ENCODE measurements around the gene MAT1A. TPM values are rescaled to one million over a fixed set of nuclear protein-coding genes. Genes with fewer than 3 reads are reported as not detected.
A peak's percentile ranks its signal among the peaks of the same experiment; 100 is the strongest.
"Not testable (repeated sequence)": the region's sequence is repeated elsewhere in the genome, so short reads cannot be mapped to it uniquely, and the experiment has no call there.

MAT1A gene
- polyA plus RNA-seq, 10 donors = 0.04 to 0.15 (median 0.11) TPM; not detected in 5

DNA sequence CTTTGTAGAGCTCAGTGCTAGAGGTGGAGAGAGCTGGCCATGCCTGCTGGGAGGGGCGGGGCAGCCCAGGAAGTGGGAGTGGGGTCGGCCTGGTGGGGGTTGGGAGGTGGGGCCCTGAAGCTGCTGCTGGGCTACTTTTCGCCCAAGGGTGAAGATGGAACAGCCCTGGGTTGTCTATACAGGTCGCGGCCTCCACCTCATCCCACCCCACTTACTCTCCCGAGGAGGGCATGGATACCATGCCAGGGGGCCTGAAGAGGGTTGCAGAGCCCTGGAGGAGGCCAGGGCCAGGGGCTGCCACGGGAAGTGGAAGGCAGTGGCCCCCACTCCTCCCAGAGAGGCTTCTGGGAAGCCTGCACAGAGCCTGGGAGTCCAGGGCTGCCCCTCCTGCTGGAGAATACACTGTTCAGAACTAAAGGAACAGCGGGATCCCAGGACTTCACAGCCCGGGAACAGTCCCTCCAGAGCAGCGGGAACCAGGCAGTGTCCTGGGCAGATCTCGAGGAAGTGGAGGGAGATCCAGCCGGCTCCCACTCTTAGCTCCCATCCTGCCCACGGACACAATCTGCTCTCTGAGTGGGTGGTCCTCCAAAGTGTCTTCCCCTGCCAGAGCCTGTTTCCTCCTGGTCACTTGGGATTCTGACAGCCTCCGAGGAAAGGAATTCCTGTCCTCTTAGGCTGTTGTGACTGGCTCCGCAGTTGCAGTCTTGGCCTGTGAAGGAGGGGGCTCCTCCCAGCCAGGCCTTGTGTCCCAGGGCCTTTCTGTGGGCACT lies 23.5 kb downstream of the MAT1A start:
- DNase-seq = peak in 1 of 3 donors; percentile 29

DNA sequence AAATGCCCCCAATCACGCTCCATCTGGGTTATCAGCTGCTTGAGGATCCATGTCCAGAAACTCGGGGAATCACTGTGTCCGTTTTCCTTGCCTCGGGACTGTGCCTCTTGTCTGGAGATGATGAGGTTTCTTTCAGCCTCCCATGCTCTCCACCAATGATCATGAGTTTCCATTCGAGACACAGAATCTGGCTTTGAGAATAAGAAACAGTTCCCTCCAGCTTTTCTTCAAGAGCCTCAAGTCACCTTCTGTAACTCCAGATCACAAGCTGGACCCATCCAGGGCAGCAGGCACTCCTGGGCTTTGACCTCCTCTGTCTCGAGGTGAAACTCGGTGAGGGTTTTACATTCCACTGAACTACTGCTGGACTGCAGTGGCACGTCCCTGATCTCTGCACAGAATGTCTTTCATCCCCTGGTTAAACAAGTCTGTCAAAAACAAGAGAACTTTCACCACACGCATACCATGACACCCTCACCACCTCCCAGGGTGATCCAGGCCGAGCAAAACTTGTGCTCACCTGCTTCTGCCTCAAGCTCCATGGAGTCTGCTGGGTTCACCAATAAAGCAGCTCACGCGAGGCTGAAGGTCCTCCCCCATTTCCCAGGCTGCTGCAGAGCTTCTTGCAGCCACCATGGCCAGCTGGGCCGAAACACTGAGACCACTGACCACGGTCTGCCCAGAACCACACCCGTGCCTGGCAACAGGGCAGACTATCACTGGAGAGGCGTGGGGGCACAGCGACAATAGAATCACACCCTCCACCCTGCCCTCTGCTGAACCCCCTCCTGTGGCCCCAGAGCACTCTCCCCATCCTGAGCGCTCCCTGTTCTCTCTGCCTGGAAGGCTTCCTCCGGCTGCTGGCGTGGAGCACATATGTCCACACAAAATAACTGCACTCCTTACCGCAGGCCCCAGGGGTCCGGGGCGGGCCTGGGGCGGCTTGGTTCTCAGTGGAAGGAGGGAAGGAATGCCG lies 25.1 kb downstream of the MAT1A start:
- no peak for DNase-seq

DNA sequence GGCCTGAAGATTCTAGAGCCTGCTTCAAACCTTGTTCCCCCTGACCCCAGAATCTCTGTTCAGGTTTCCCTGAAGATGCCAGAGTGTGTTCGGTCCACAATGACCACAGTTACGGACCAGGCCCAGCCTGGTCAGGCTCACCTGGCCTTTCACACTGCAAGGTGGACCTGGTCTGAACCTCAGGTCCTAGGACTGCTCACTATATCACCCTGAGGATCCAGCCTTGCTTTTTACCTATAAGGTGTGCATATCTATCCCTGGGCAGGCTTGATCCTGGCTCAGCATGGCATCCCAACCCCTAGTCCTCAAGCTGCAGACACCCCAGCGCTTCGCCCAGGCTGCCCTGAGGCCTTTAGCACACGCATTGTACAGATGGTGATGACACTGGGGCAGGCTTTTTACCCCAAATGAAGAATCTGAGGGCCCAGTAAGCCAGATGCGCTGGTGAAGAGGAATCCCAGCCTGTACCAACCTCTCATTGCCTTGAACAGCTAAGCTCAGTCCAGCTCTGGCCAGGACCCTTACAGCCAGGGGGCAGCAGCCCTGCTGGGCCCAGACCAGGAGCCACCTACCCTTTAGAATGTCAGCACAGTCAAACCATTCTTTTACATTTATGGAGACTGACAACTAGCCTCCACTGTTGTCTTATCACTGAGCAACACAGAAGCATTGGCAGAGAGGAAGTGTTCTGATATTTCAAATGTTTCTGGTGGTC lies 28.0 kb downstream of the MAT1A start:
- no peak for DNase-seq

DNA sequence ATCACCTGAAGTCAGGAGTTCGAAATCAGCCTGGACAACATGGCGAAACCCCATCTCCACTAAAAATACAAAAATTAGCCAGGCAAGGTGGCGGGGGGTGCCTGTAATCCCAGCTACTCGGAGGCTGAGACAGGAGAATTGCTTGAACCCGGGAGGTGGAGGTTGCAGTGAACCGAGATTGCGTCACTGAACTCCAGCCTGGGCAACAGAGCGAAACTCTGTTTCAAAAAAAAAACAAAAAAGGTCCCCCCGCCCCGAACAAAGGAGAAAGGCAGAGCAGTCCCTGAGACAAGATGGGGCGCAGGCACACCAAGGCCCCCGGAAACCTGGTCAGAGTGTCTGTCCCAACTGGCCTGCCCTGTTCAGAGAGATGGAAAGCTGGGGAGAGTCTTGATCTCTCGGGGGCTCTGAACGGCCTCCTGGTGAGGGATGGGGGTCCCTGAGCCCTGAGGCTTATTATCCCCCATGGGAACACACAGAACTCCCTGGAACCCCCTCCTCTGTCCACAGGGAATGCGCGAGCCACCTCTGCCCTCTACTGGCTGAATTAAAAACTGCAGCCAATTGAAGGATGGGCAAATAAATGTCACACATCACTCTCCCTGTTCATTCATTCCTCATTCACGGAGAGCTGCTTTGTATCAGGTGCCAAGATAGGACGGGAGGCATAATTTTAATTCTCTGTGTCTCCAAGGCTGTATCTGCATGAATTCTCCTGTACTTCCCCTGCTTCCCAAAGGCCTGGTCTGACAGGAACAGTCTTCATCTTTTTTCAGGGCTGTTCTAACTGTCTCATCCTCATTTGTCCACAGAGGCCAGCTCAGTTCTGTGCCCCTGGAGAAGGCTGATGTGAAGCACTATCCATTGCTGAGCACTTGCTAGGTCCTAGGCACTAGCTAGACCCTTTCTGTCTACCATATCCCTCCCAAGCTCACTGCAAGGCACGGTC lies 28.9 kb downstream of the MAT1A start:
- no peak for DNase-seq

DNA sequence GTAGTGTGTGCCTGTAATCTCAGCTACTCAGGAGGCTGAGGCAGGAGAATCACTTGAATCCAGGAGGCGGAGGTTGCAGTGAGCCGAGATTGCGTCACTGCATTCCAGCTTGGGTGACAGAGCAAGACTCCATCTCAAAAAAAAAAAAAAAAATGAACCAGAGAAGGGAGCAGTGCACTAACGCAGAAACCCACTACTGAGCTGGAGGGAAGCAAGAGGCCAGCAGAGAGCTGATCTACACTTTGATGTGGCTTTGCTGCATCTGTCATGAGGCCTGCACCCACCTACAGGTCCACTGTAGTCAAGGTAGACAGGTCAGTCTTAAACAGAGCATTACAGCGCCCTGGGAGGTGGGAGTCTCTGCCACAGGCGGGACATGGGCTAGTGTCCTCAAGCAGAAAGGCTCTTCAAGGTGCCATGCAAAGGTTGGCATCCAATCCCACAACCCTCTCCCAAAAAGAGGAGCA lies 30.0 kb downstream of the MAT1A start:
- DNase-seq = no peak

DNA sequence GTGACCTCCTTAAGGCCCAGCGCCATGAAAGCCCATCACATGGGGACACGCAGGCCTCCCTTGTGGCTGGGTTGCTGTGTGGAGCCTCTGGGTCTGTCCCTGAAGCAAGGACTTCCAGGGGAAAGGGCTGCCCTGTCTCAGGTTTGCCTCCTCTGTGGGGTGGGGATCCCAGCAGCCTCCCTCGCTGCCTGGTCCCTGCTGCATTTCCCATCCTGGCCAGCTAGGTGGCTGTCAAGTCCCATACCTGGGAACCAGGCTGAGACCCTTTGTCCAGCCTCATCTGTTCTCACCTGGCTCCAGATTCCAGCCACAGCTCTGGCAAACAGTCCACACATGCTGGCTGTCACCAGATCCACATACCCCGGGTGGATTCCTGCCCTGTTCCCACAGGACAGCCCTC lies 32.7 kb downstream of the MAT1A start:
- DNase-seq = not testable (repeated sequence)

DNA sequence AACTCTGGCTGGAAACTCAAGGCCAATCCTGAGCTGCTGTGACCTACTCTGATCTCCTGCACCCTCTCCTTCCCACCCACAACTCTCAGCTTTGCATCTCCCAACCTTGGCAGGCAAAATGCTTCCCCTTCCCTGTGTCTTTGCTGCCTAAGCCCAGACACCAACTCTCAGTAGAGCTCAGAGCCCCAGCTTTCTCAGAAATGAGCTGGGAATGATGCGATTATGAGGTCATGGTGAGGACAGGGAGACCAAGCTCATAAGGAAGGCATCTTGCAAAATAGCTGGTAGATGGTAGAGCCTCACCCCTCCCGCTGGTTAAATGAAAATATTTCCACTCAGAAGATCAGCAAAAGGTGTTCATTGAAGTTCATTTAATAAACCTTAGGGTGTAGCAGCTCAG lies 34.7 kb downstream of the MAT1A start:
- DNase-seq = not testable (repeated sequence)

DNA sequence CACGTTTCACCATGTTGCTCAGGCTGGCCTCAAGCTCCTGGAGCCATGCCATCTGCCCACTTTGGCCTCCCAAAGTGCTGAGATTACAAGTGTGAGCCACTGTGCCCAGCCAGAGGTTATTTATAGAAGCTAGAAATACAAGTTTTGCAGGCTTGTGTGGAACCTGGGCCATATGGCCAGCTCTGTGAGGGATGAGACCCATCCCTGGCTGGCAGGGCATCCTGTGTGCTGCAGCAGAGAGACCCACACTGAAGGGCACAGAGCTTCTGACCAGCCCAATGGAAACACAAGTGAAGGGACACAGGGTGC lies 35.5 kb downstream of the MAT1A start:
- DNase-seq = not testable (repeated sequence)

DNA sequence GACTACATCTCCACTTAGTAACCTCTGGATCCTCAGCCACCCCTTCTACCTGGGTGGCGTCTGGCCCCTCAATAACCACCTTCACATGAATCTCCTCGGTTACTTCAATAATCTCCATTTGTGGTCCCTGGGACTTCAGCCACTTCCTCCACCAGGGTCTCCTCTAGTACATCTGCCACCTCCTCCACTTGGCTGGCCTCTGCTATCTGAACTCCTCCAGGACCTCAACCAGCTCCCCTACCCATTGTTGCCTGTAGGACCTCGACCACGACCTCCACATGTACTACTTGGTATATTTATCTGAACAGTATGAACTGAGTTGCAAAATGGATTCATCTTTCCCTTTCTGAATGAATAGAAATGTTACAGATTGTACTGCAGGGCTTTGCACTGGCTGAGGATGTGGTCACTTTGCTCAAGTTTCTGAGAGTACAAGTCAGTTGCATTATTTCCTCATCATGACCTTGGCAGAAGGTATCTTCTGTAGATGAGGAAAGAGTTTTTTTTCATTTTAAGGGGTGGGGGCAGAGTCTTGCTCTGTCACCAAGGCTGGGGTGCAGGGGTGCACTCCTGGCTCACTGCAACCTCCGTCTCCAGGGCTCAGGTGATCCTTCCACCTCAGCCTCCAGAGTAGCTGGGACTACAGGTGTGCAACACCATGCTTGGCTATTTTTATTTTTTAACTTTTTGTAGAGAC lies 36.0 kb downstream of the MAT1A start:
- no peak for DNase-seq

DNA sequence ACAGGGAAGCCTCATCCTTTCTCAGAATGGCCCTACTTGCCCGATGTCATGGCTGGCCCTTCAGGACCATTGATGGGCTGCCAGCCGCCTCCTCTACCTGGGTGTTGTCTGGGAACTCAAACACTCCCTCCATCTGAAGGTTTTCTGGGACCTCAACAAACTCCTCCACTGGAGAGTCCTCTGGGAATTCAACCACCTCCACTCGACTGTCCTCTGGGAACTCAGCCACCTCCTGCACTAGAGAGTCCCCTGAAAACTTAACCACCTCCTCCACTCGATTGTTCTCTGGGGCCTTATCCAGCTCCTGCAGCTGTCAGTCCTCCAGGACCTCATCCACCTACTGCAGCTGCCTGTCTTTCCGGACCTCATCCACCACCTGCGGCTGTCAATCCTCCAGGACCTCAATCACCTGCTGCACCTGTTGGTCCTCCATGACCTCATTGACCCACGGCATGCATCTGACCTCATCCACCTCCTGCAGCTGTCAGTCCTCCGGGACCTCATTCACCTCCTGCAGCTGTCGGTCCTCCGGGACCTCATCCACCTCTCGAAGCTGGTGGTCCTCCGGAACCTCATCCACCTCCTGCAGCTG lies 37.1 kb downstream of the MAT1A start:
- peak in 1 of 3 donors; percentile 8 for DNase-seq

DNA sequence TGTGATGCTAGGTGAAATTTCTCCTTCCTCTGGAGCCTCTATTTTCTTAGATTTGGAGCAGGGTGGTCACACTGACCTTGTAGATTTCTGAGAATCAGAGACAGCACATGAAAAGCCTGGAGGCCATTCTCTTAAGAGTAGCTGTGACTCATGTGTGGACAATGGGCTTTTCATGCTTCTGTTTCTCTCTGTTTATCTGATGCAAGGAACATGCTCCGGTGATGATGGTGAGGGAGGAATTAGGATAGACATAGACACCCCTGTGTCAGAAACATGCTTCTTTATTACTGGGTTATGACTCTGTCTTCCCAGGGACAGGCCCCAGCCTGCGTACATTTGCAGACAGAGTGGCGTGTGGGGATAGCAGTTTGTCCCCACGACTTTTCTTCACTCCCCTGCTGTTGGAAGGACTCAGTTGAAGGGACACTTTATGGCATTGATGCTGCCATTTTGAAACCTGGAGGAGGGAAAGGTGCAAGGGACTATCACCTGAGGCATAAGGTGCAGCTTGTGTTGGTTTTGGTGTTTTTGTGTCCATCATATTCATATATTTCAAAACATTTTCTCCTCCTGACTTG lies 37.7 kb downstream of the MAT1A start:
- not testable (repeated sequence) for DNase-seq

DNA sequence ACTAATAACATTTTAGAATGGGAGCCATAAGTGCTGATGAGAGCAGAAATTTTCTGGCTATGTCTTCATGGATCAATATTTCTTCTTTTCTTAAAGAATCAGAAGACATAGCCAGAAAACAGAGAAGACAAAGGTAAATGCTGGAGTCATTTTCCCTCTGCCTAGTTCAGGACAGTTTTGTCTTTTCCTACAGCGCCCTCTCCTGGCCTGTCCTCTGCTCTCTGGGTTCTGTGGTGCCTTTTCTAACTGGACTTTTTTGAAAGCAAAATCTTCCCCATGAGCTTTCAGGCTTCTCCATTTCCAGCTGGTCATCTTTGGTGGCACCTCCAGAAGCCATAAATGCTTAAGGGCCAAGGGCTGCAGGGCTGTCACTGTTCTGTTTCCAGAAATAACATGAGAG lies 39.1 kb downstream of the MAT1A start:
- DNase-seq = not testable (repeated sequence)

DNA sequence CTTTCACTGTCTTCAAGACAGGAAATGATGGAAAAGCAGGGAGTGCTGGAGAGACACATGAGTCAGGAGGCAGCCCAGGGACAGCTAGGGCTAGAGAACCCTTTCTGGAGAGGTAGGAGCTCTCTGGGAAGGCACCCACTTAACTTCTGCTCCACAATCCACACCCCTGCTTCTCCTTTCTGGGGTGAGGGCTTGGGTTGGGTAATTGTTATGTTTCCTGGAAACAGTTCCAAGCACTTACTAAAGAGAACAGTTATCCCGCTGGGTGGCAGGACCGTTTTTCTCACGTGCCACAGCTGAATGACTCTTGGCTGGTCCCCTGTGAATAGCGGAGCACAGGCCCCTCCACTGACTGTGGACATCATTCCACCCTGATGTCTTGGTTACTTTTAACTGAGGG lies 39.6 kb downstream of the MAT1A start:
- not testable (repeated sequence) for DNase-seq

DNA sequence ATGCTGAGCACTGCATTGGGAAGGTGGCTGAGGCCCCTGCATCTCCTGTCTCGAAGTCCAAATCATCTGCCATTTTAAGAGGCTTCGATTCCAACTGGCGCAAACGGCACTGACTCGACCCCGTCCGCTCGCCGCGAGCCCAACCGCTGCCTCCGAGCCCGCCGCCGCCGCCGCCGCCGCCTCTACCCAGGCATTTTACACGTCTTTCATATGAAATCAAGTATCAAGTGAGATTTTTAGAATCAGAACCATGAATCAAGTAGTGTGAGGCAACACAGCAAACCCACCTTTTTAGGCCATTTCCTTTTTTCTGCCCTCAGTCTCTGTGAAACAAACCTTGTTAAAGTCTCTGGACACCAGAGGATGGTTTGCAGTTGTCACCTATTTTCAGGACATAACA lies 41.8 kb downstream of the MAT1A start:
- DNase-seq = not testable (repeated sequence)

DNA sequence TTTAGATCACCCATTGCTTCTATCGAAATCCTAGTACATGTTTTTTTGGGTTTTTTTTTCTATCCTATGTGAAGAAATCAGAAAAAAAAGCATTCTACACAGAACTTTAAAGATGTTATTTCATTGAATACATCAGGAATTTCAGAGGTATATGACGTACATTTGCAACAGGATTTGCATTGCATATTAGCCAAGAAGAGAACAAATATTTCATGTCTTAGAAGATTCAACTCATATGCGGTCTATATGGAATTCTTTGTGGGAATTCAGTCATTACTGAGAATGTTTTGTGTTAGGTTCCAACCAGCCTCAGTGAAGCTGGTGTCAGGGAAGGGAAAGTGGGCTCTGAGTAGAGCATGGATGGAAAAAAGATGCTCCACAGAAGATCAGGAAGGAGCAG lies 45.1 kb downstream of the MAT1A start:
- not testable (repeated sequence) for DNase-seq

DNA sequence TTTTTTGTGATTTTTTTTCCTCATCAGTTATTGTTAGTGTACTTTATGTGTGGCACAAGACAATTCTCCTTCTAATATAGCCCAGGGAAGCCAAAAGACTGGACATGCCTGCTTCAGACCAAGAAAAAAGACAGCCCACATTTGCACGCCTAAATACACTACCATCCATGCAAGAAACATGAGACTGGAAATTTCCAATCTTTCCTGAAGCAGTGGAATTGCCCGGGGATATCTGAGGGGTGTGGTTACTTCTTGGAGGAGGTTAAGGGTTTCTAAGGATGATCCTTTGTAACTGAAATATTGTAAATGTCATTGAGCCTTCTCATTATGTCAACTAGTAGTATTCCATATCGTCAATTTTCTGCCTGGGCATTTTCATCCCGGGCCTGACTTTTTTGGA lies 47.1 kb downstream of the MAT1A start:
- not testable (repeated sequence) for DNase-seq

DNA sequence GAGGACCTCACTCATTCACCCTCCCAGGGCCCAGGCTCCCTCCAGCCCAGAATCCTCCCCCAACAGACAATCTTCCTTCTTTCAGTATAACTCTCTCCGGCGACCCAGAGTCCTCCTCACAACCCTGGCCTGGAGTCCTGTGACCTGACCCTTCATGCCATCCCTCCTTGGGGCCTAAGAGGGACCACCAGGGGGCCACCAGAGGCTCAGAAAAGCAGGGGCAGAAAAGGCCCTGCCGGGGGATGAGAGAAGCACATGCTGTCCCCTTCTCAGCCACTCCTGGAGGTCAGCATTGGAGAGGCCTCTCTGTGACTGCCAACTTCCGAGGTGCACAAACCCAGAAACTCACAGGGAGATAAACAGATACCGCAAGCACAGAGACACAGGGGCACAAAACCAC lies 53.0 kb downstream of the MAT1A start:
- DNase-seq = not testable (repeated sequence)

DNA sequence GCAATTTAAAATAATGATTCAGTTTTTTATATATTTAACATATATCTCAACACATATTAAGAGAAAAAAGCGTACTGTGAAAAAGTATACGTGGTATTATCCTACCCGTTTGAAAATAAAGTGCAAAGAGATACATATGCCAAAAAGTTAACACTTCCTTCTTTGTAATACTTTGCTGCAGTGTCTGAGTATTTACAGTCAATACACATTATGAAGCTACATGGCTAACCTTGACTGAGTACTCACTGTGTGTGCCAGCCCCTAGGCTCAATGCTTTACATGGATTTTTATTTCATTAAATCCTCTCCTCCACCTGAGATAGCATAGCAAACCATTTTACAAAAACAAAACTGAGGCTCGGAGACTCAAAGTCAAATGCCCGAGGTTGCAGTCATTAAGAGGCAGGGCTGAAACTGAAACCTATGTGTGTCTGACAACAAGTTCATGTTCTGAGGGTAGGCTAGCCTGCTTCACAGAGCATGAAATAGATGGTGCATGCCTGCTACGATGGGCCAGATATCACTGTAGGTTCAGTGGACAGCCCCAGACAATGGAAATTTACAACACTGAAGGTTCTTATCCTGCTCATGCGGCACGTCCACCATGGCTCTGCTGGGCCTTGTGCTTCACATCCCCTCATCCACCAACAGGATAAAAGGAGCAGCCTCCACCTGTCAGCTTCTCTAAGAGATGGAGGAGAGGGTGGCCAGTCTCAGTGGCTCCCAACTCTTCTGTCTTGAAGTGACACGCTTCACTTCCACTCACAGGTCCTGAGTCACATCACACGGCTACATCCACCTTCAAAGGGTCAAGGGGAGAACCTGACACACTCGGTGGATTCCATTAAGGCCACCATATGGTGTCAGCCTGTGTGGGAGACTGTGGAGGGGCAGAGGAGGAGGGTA lies 54.9 kb downstream of the MAT1A start:
- not testable (repeated sequence) for DNase-seq

Measured in muscle of back (tissue), 11 donors.